Left ventricle myocardium inferior (tissue), 1 donor: ENCODE data around the gene ANKK1. TPM values are rescaled to one million over a fixed set of nuclear protein-coding genes. Genes with fewer than 3 reads are reported as not detected.

Source experiments
- DNase-seq: peaks from one replicate; pipeline ENCODE4 v3.0.0-alpha.2; 2020
- H3K27ac ChIP-seq: fragments of 200-600 bp; replicated peaks from 2 replicates; pipeline ENCODE4 v1.8.0; 2021
- H3K27me3 ChIP-seq: fragments of 200-600 bp; 2 replicates; pipeline ENCODE4 v1.8.0; 2021; ENCODE audit warnings: low read depth
- H3K36me3 ChIP-seq: fragments of 200-600 bp; 2 replicates; pipeline ENCODE4 v1.8.0; 2021
- H3K4me1 ChIP-seq: fragments of 200-600 bp; 2 replicates; pipeline ENCODE4 v1.8.0; 2021
- H3K4me3 ChIP-seq: fragments of 200-600 bp; 2 replicates; pipeline ENCODE4 v1.8.0; 2021; ENCODE audit warnings: mild to moderate bottlenecking, moderate library complexity
- H3K9me3 ChIP-seq: fragments of 200-600 bp; replicated peaks from 2 replicates; pipeline ENCODE4 v1.8.0; 2021
- CTCF ChIP-seq: fragments of 200-600 bp; IDR thresholded peaks from 2 replicates; pipeline ENCODE4 v1.8.0; 2021; ENCODE audit warnings: antibody characterized with exemption, mild to moderate bottlenecking, borderline replicate concordance
- intact Hi-C: fragments of 100-400 bp; cut with micrococcal nuclease; formaldehyde crosslinking; loops from one replicate; pipeline ENCODE4 v1.11.0; 2022
- microRNA-seq: library from miRNA; unstranded; fragments of <30 nt; microRNA quantifications from one replicate; pipeline ENCODE4 v1.2.0, GENCODE V29; 2020
- total RNA-seq: library from RNA; stranded (reverse); fragmentation: NEBNext Ultra II Directional; extraction: Animal tissue kit (Norgen Biotek cat#: 25700); gene quantifications from one replicate; pipeline ENCODE4 v1.2.1, GENCODE V29; 2021
- donor health status: DM: no; HTN: yes; CAD: no; lungs with severe emphysema.

Gene ANKK1
- total RNA-seq, 1 donor from 2014 or later = not detected

- TF ChIP-seq CTCF = no peak
- Histone ChIP-seq H3K36me3 (no peaks in the 10 kb centered on the region), H3K9me3 (no peaks in the 10 kb centered on the region), H3K4me3 (no peak overlapping the region), H3K4me1 (no peaks in the 10 kb centered on the region), H3K27me3 (peaks cover 43% of the 10 kb centered on the region), H3K27ac (no peak overlapping the region)
- intact Hi-C loops = no loop called here
- DNase-seq = no peak
Observed at GRCh38 chr11:113449743-113450142, 62.2 kb downstream of the ANKK1 start.

Small RNA genes lying within 50 kb of the gene (microRNA-seq; reads per million reads assigned to microRNA genes)
- gene MIR4301 = not detected

Other genes starting within 250 kb of the ANKK1 start
- 5.5 TPM for gene TTC12, start 73.2 kb upstream of the ANKK1 start, total RNA-seq
- not detected for gene DRD2, start 87.6 kb downstream of the ANKK1 start, total RNA-seq